Hematopoietic multipotent progenitor cell treated with erythropoietin and hydrocortisone succinate and interleukin-3 and kit ligand, for 6 days (in vitro differentiated cells): ENCODE measurements around the gene MGST2.

Experiments
- DNase-seq: peaks from one replicate; pipeline ENCODE4 v3.0.0-alpha.2; 2015

Gene MGST2

DNA sequence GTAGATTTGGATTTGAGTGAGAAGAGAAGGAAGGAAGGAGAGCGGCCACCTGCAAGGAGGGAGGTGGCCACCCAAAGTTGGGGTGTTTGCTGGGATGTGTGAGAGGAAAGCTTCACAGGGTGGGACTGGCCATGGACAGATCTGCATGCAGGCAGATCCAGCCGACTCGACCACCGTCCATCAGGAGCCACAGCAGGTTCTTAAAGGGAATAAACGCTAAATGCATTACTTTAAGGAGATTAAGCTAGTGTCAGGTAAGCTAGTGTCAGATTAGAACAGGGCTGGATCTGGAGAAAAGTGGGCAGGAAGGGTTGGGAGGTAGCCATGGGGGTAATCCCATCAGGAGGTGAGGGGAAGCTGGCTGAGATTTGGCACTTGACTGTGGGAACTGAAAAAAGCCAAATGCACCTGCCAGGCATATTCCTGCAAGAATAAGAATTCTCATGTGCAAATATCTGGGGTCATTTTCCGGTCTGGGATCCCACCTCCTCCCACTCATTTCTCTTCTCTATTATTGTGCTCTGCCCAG lies 79.6 kb downstream of the MGST2 start:
- DNase-seq, result no peak

DNA sequence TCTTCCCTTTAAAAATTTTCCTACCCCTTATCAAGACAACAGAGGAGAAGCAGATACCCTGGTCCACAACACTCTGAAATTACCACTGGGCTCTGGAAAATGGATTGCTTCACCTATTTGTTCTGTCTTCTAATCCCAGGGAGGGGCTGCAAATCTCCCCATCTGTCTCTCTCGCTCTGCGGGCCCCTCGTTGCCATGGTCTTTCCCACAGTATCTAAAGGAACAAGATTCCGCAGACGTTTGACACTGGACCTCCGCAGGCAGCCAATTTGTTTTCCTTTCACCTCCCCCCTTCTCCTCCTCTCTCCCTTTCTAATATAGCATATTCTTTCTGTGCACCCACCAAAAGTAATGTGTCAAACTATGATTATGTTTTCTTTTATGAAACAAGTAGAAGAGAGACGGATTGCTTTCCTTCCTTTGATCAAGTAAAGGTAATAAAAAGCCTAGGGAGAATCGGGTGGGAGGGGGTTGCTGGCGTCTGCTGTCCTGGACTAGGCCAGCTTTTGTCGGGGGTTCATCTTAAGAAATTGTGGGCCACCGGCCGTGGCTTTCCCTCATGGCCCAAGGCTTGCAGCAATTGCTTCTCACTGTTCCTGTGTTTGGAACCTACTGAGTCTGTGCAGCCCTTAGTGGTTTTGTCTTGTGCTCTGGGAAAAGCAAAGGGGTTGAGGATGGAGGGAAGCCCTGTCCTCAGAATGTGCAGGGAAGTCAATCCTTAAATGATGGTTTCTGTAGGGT lies 81.0 kb downstream of the MGST2 start:
- no peak for DNase-seq

GRCh38 chr4:139749338-139749737 lies 83.7 kb downstream of the MGST2 start:
- no peak for DNase-seq

- DNase-seq, result no peak
Observed at GRCh38 chr4:139749835-139750498, 84.3 kb downstream of the MGST2 start.

GRCh38 chr4:139753686-139754085 lies 88.1 kb downstream of the MGST2 start:
- no peak for DNase-seq
